PC-9 (cell line): ENCODE results near the gene SAMD8. TPM values are rescaled to one million over a fixed set of nuclear protein-coding genes. Genes with fewer than 3 reads are reported as not detected.
"Not testable (repeated sequence)": the region's sequence is repeated elsewhere in the genome, so short reads cannot be mapped to it uniquely, and the experiment has no call there.

Experiments used
- BruUV-seq: library from RNA; stranded (reverse); fragments of 400-500 nt; replicated peaks from 2 replicates; lab custom pipeline; 2021; lab: Mats Ljungman, UMichigan
- CTCF ChIA-PET: fragments of 300-600 bp; sonication (Branson Sonifier 250); formaldehyde crosslinking; loops from one replicate; lab custom pipeline; 2022; ENCODE audit warnings: antibody characterized with exemption; lab: Charles Lee
- POLR2A ChIA-PET: fragments of 300-600 bp; sonication (Branson Sonifier 250); formaldehyde crosslinking; loops from one replicate; lab custom pipeline; 2022; ENCODE audit warnings: antibody characterized with exemption; ENCODE audit not compliant: unreplicated experiment; lab: Charles Lee
- DNase-seq, 2 experiments: peaks; one replicate each; pipeline versions ENCODE4 v3.0.0 to v3.0.0-alpha.2; 2015 to 2022; ENCODE audit warnings: mixed read lengths in 1 of 2
- H2AFZ ChIP-seq: fragments of 200-600 bp; sonication (generic); 2 replicates; pipeline ENCODE4 v1.8.1; 2017; ENCODE audit warnings: antibody characterized with exemption
- H3F3A ChIP-seq: fragments of 200-600 bp; sonication (generic); 2 replicates; pipeline ENCODE4 v1.8.1; 2017; ENCODE audit warnings: antibody characterized with exemption, mild to moderate bottlenecking, low read depth; ENCODE audit not compliant: insufficient read depth
- H3K27ac ChIP-seq: fragments of 200-600 bp; sonication (generic); 2 replicates; pipeline ENCODE4 v1.6.1; 2016; ENCODE audit warnings: mixed run types
- H3K27me3 ChIP-seq: fragments of 200-600 bp; sonication (generic); 2 replicates; pipeline ENCODE4 v1.6.1; 2016; ENCODE audit warnings: low read depth, mixed run types; ENCODE audit not compliant: insufficient read depth
- H3K36me3 ChIP-seq: fragments of 200-600 bp; sonication (generic); 2 replicates; pipeline ENCODE4 v1.6.1; 2016; ENCODE audit warnings: low read depth, mixed run types
- H3K4me1 ChIP-seq: fragments of 200-600 bp; sonication (generic); replicated peaks from 2 replicates; pipeline ENCODE4 v1.6.1; 2016; ENCODE audit warnings: mixed run types; ENCODE audit not compliant: insufficient read depth
- H3K4me2 ChIP-seq: fragments of 200-600 bp; sonication (generic); 2 replicates; pipeline ENCODE4 v1.6.1; 2017; ENCODE audit warnings: mixed run types
- H3K4me3 ChIP-seq: fragments of 200-600 bp; sonication (generic); 2 replicates; pipeline ENCODE4 v1.6.1; 2016; ENCODE audit warnings: mixed run types
- H3K79me2 ChIP-seq: fragments of 200-600 bp; sonication (generic); 2 replicates; pipeline ENCODE4 v1.6.1; 2017; ENCODE audit warnings: low read depth, mixed run types
- H3K9me2 ChIP-seq: fragments of 200-600 bp; sonication (generic); 2 replicates; pipeline ENCODE4 v1.8.1; 2017; ENCODE audit warnings: mild to moderate bottlenecking; ENCODE audit not compliant: insufficient read depth
- H3K9me3 ChIP-seq: fragments of 200-600 bp; sonication (generic); 2 replicates; pipeline ENCODE4 v1.8.1; 2016; ENCODE audit warnings: low read depth; ENCODE audit not compliant: insufficient read depth
- H4K20me1 ChIP-seq: fragments of 200-600 bp; sonication (generic); 2 replicates; pipeline ENCODE4 v1.8.1; 2017; ENCODE audit not compliant: insufficient read depth
- EZH2 ChIP-seq: fragments of 200-600 bp; sonication (generic); IDR thresholded peaks from 2 replicates; pipeline ENCODE4 v1.8.0; 2017; ENCODE audit warnings: antibody characterized with exemption, low read depth
- intact Hi-C: fragments of 100-400 bp; cut with micrococcal nuclease; formaldehyde crosslinking; loops from one replicate; pipeline ENCODE4 v1.10.0; 2022; ENCODE audit not compliant: unreplicated experiment
- total RNA-seq: library from RNA; stranded (reverse); gene quantifications from 2 replicates; pipeline ENCODE4 v1.2.3, GENCODE V29; 2021
- TF ChIP-seq, protein P1 (sequence below): fragments of 200-600 bp; sonication (generic); conservative IDR thresholded peaks from 2 replicates; pipeline ENCODE4 v1.6.1; 2017; ENCODE audit warnings: mixed run types, antibody characterized with exemption, mild to moderate bottlenecking, moderate library complexity

SAMD8 gene
- total RNA-seq, 1 experiment from 2014 or later: 31.1 TPM

GRCh38 chr10:75189266-75190096, 78.0 kb downstream of the SAMD8 start:
- Histone ChIP-seq H3K4me3 (no peak overlapping the region), H2AFZ (no peak overlapping the region), H3K36me3 (no peaks in the 10 kb centered on the region), H3K79me2 (no peaks in the 10 kb centered on the region; the same call in none of the 2 replicates), H3K4me1 (peaks cover 70% of the 10 kb centered on the region), H3K27ac (peak overlapping the region; percentile 49; the same call in 1 of the 2 replicates), H4K20me1 (no peaks in the 10 kb centered on the region), H3K27me3 (no peaks in the 10 kb centered on the region), H3F3A (peaks cover 64% of the 10 kb centered on the region), H3K9me2 (no peaks in the 10 kb centered on the region), H3K4me2 (no peak overlapping the region), H3K9me3 (no peaks in the 10 kb centered on the region)
- DNase-seq: no peak
- no TSS peak for BruUV-seq
- POLR2A ChIA-PET: interaction anchor here (0.6 kb wide), 1 partner anchor 45 kb away, joined by 3 read pairs; no protein-coding TSS in a partner anchor
- CTCF ChIA-PET: interaction anchor here (2.6 kb wide), 1 partner anchor 43 kb away, joined by 25 read pairs; no protein-coding TSS in a partner anchor
- intact Hi-C loops: loop anchor here (2.0 kb wide), 1 partner anchor 205 kb away; no protein-coding TSS in a partner anchor
- TF ChIP-seq EZH2: no peak
- TF ChIP-seq, protein P1, sequence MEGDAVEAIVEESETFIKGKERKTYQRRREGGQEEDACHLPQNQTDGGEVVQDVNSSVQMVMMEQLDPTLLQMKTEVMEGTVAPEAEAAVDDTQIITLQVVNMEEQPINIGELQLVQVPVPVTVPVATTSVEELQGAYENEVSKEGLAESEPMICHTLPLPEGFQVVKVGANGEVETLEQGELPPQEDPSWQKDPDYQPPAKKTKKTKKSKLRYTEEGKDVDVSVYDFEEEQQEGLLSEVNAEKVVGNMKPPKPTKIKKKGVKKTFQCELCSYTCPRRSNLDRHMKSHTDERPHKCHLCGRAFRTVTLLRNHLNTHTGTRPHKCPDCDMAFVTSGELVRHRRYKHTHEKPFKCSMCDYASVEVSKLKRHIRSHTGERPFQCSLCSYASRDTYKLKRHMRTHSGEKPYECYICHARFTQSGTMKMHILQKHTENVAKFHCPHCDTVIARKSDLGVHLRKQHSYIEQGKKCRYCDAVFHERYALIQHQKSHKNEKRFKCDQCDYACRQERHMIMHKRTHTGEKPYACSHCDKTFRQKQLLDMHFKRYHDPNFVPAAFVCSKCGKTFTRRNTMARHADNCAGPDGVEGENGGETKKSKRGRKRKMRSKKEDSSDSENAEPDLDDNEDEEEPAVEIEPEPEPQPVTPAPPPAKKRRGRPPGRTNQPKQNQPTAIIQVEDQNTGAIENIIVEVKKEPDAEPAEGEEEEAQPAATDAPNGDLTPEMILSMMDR: no peak

- no peaks in the 10 kb centered on the region; the same call in none of the 2 replicates for H3K79me2 ChIP-seq
- H3K36me3 ChIP-seq: no peaks in the 10 kb centered on the region
- POLR2A ChIA-PET: interaction anchor here (0.6 kb wide), 1 partner anchor 40 kb away, joined by 5 read pairs; no protein-coding TSS in a partner anchor
- H3F3A ChIP-seq: peaks cover 49% of the 10 kb centered on the region
- H3K9me2 ChIP-seq: no peaks in the 10 kb centered on the region
- no peaks in the 10 kb centered on the region for H3K27me3 ChIP-seq
- intact Hi-C loops: no loop called here
- H2AFZ ChIP-seq: no peak overlapping the region; the same call in 1 of the 2 replicates
- BruUV-seq: TSS peak; percentile 83
- peaks cover 56% of the 10 kb centered on the region for H3K4me1 ChIP-seq
- peak overlapping the region; percentile 89 for H3K27ac ChIP-seq
- no peaks in the 10 kb centered on the region for H4K20me1 ChIP-seq
- CTCF ChIA-PET: interaction anchor here (0.6 to 0.7 kb wide), 3 partner anchors 10 to 27 kb away, joined by 3 to 5 read pairs (median 3); no protein-coding TSS in a partner anchor
- peak overlapping the region; percentile 77 for H3K4me2 ChIP-seq
- no peaks in the 10 kb centered on the region for H3K9me3 ChIP-seq
- peak; percentile 79 to 97 for DNase-seq
- no peak for TF ChIP-seq EZH2
- TF ChIP-seq, protein P1: peak; percentile 30; the same call in 1 of the 2 replicates
- peak overlapping the region; percentile 39; the same call in 1 of the 2 replicates for H3K4me3 ChIP-seq
These were observed 80.5 kb downstream of the SAMD8 start for GRCh38 chr10:75191821-75192568.

DNA sequence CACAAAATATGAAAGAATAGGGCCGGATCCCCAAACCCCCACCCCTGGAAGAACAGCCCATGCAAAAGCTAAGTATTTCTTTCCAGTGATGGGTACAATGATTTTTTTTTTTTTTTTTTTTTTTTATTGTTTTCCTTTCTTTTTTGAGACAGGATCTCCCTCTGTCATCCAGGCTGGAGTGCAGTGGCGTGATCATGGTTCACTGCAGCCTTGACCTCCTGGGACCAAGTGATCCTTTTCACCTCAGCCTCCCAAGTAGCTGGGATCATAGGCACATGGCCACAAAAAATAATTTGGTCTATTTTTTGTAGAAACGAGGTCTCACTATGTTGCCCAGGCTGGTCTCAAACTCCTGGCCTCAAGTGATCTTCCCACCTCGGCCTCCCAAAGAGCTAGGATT, 83.2 kb downstream of the SAMD8 start:
- H3K4me2 ChIP-seq, H3K36me3 ChIP-seq, H3K27ac ChIP-seq, H3K9me3 ChIP-seq, H3K79me2 ChIP-seq, intact Hi-C loops, H3K27me3 ChIP-seq, H3K9me2 ChIP-seq, H3K4me3 ChIP-seq, H2AFZ ChIP-seq, DNase-seq, H4K20me1 ChIP-seq, BruUV-seq: not testable (repeated sequence)
- peaks cover 36% of the 10 kb centered on the region for H3K4me1 ChIP-seq
- peaks cover 30% of the 10 kb centered on the region for H3F3A ChIP-seq
- ChIA-PET CTCF (interaction anchor here (0.7 to 1.1 kb wide), 2 partner anchors 31 to 49 kb away, joined by 3 to 13 read pairs; no protein-coding TSS in a partner anchor), POLR2A (interaction anchor here (0.7 kb wide), 2 partner anchors 18 to 89 kb away, joined by 12 to 29 read pairs; no protein-coding TSS in a partner anchor)
